Measurements from ENCODE around the gene YEATS4.

- no peak for TF ChIP-seq POLR2A (IDR thresholded peaks at IDR 0.05)
- TF ChIP-seq, protein P1, sequence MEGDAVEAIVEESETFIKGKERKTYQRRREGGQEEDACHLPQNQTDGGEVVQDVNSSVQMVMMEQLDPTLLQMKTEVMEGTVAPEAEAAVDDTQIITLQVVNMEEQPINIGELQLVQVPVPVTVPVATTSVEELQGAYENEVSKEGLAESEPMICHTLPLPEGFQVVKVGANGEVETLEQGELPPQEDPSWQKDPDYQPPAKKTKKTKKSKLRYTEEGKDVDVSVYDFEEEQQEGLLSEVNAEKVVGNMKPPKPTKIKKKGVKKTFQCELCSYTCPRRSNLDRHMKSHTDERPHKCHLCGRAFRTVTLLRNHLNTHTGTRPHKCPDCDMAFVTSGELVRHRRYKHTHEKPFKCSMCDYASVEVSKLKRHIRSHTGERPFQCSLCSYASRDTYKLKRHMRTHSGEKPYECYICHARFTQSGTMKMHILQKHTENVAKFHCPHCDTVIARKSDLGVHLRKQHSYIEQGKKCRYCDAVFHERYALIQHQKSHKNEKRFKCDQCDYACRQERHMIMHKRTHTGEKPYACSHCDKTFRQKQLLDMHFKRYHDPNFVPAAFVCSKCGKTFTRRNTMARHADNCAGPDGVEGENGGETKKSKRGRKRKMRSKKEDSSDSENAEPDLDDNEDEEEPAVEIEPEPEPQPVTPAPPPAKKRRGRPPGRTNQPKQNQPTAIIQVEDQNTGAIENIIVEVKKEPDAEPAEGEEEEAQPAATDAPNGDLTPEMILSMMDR (IDR thresholded peaks at IDR 0.05 in 8 of 11, conservative IDR thresholded peaks at IDR 0.05 in 3 of 11) = no peak
These were observed 79.0 kb downstream of the YEATS4 start for GRCh38 chr12:69438539-69438938.
